Measurements from ENCODE around the gene CDC37.

The CDC37 gene

DNA sequence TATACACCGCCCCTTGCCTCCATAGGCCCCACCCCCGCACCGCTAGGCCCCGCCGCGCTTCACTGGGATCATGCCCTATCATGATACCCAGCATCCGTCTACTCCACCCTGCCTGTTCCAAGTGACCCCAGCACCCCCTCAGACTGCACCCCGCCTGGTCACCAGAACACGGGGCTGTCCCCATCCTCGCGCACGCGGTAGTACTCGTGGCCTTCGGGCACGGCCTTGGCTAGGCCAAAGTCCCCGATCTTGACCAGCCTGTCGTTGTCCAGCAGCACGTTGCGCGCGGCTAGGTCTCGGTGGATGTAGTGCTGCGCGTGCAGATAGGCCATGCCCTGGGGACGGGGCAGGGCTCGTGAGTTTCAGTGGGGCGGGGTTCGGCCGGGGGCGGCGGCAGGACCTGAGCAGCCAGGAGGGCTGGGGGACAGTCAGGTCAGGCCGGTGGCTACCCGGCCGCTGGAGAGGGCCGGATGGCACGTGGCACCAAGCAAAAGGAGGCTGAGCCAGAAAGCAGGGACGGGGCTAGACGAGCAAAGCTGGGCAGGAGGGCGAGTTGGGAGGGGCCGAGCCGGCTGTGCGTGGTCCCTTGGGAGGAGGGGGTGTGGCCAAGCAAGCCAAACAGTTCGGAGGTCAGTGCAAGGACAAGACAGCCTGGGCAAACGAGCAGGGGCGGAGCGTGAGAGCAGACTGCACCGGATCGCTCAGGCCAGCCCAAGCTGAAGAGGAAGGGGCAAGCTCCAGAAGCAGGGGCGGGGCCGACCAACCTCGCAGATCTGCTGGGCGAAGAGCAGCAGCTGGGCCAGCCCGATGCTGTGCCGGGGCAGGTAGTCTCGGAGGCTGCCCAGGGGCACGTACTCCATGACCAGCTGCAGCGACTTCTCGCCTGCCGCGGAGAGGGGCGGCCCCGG lies 50.3 kb downstream of the CDC37 start:
- no peak for DNase-seq

DNA sequence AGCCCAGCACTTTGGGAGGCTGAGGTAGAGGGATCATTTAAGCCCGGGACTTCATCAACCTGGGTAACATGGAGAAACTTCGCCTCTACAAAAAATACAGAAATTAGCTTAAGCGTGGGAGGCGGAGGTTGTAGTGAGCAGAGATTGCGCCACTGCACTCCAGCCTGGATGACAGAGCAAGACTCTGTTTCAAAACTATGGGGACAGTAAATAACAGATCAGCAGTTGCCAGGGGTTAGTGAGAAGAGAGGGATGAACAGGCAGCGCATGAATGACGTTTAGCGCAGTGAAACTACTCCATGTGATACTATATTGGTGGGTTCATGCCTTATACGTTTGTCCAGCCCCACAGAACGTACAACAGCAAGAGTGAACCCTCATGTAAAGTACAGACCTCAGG lies 56.8 kb downstream of the CDC37 start:
- DNase-seq, result peak in 1 of 2 donors; percentile 67

DNA sequence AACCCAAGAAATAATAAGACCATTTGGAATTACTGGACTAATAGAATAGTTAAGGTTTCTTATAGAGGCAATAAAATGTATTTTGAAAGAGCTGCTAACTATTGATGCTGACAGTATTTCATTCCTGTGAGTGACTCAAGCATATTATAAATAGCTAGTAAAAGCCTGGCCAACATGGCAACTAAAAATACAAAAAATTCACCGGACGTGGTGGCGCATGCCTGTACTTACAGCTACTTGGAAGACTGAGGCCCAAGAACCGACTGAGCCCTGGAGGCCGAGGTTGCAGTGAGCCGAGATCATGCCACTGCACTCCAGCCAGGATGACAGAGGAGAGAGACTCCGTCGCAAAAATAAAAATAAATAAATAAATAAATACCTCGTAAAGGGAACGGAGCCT lies 58.6 kb downstream of the CDC37 start:
- DNase-seq, result no peak

DNA sequence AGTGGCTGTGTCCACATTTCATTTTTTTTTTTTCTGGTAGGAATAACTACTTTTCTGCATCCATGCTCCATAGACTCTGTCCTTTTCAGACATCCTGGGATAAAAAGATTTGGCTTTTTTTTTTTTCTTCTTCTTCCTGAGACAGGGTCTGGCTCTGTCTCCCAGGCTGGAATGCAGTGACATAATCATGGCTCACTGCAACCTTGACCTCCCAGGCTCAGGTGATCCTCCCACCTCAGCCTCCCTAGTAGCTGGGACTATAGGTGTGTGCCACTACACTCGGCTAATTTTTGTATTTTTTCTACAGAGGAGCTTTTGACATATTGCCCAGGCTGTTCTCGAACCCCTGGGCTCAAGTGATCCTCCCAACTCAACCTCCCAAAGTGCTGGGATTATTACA lies 59.8 kb downstream of the CDC37 start:
- no peak for DNase-seq

Data from CD4-positive, alpha-beta T cell treated with Interleukin-4 for 1 hour (primary cell).